SK-N-MC (cell line): ENCODE measurements around the gene DHX30.

Source experiments
- EZH2 ChIP-seq: fragments of 200-600 bp; sonication (generic); IDR thresholded peaks from one replicate; pipeline ENCODE4 v1.6.1; 2017; ENCODE audit warnings: antibody characterized with exemption
- FOXP2 ChIP-seq: optimal IDR thresholded peaks from 2 replicates; pipeline ENCODE3; 2011; ENCODE audit warnings: mild to moderate bottlenecking, moderate library complexity; ENCODE audit not compliant: insufficient read depth; ENCODE audit errors: extremely low read length, control extremely low read depth
- POLR2AphosphoS5 ChIP-seq: IDR thresholded peaks from 2 replicates; pipeline ENCODE4 v1.6.1; 2012; ENCODE audit warnings: mild to moderate bottlenecking, low read depth, low read length, borderline replicate concordance

DNA sequence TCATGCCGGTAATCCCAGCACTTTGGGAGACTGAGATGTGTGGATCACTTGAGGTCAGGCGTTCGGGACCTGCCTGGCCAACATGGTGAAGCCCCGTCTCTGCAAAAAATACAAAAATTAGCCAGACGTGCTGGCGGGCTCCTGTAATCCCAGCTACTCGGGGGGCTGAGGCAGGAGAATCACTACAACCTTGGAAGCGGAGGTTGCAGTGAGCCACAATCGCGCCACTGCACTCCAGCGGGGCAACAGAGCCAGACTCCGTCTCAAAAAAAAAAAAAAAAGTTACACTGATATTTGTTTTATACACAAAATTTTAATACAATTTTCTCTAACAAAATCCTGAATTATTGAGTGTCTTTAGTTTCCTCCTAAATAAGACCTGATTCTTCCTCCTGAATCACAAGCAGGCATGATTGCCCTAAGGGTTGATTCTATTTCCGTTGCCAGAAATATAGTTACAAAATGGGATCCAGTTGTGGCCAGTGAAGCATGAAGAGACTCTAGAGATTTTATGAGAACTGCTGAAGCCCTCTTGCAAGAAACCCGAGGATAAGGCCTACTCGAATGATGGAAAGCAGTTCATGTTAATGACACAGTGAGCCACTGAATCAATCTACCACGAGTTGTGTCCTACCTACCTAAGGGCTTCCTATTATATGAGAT lies 11.6 kb upstream of the DHX30 start:
- TF ChIP-seq EZH2 (no peak), POLR2AphosphoS5 (peak; percentile 41; the same call in 1 of the 2 replicates), FOXP2 (no peak)
